ENCODE measurements around the gene SYT1.
"Not testable (repeated sequence)": the region's sequence is repeated elsewhere in the genome, so short reads cannot be mapped to it uniquely, and the experiment has no call there.

The SYT1 gene

GRCh38 chr12:78864403-78864869 is at the start of gene SYT1:
TSS of gene SYT1 (plus strand) at chr12:78864774.
- DNase-seq, result no peak

GRCh38 chr12:78818487-78818886 is 46.1 kb upstream of the SYT1 start:
- DNase-seq, result no peak

GRCh38 chr12:78820946-78821345 is 43.6 kb upstream of the SYT1 start:
- DNase-seq, result no peak

- no peak for DNase-seq
Observed at GRCh38 chr12:78824918-78825317, 39.7 kb upstream of the SYT1 start.

- DNase-seq, result no peak
Observed at GRCh38 chr12:78829690-78830089, 34.9 kb upstream of the SYT1 start.

- no peak for DNase-seq
Observed at GRCh38 chr12:78835493-78835892, 29.1 kb upstream of the SYT1 start.

GRCh38 chr12:78840518-78841019 is 24.0 kb upstream of the SYT1 start:
- not testable (repeated sequence) for DNase-seq

- DNase-seq, result no peak
Observed at GRCh38 chr12:78853231-78853630, 11.3 kb upstream of the SYT1 start.

GRCh38 chr12:78863482-78864402 is 832 bp upstream of the SYT1 start:
- DNase-seq, result peak; percentile 2

- no peak for DNase-seq
Observed at GRCh38 chr12:78864870-78865463, 393 bp downstream of the SYT1 start.

- no peak for DNase-seq
Observed at GRCh38 chr12:78865516-78865915, 942 bp downstream of the SYT1 start.

GRCh38 chr12:78866518-78866917 is 1.9 kb downstream of the SYT1 start:
- no peak for DNase-seq

- DNase-seq, result no peak
Observed at GRCh38 chr12:78870539-78870938, 6.0 kb downstream of the SYT1 start.

- no peak for DNase-seq
Observed at GRCh38 chr12:78871566-78871965, 7.0 kb downstream of the SYT1 start.

GRCh38 chr12:78878459-78878858 is 13.9 kb downstream of the SYT1 start:
- no peak for DNase-seq

GRCh38 chr12:78878866-78879265 is 14.3 kb downstream of the SYT1 start:
- no peak for DNase-seq

- DNase-seq, result no peak
Observed at GRCh38 chr12:78880078-78880477, 15.5 kb downstream of the SYT1 start.

- DNase-seq, result no peak
Observed at GRCh38 chr12:78881685-78882084, 17.1 kb downstream of the SYT1 start.

- DNase-seq, result no peak
Observed at GRCh38 chr12:78885466-78885865, 20.9 kb downstream of the SYT1 start.

GRCh38 chr12:78886719-78887407 is 22.3 kb downstream of the SYT1 start:
- DNase-seq, result no peak

- no peak for DNase-seq
Observed at GRCh38 chr12:78887444-78887843, 22.9 kb downstream of the SYT1 start.

GRCh38 chr12:78888568-78888967 is 24.0 kb downstream of the SYT1 start:
- no peak for DNase-seq

- DNase-seq, result no peak
Observed at GRCh38 chr12:78891646-78892353, 27.2 kb downstream of the SYT1 start.
